Neural progenitor cell (in vitro differentiated cells): ENCODE data around the gene DMAC2L.

Source experiments
- EZH2 ChIP-seq: fragments of 200-600 bp; sonication (generic); IDR thresholded peaks from 2 replicates; pipeline ENCODE4 v1.6.1; 2017; ENCODE audit warnings: antibody characterized with exemption, mild to moderate bottlenecking, moderate library complexity
- TF ChIP-seq, protein P1 (sequence below): fragments of 200-600 bp; sonication (generic); IDR thresholded peaks from 2 replicates; pipeline ENCODE4 v1.5.1; 2017; ENCODE audit warnings: antibody characterized with exemption, mild to moderate bottlenecking

DNA sequence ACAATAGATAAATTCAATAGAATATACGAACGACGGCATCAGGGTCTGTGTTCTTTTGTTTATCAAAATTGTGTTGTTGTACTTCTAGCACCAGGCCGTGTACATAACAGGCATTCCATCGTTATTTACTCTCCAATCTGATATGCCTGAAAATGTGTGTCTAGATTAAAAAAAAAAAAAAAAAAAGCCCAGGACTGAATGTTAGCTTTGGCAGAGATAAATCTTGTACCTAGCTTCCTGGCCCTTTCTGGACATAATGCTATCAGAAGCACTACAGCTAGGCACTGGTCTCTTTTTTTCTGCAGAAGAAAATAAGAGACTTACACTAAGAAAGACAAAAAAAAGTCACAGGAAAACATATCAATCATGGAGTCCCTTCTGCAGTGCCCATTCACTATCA lies 47.5 kb downstream of the DMAC2L start:
- TF ChIP-seq, protein P1, sequence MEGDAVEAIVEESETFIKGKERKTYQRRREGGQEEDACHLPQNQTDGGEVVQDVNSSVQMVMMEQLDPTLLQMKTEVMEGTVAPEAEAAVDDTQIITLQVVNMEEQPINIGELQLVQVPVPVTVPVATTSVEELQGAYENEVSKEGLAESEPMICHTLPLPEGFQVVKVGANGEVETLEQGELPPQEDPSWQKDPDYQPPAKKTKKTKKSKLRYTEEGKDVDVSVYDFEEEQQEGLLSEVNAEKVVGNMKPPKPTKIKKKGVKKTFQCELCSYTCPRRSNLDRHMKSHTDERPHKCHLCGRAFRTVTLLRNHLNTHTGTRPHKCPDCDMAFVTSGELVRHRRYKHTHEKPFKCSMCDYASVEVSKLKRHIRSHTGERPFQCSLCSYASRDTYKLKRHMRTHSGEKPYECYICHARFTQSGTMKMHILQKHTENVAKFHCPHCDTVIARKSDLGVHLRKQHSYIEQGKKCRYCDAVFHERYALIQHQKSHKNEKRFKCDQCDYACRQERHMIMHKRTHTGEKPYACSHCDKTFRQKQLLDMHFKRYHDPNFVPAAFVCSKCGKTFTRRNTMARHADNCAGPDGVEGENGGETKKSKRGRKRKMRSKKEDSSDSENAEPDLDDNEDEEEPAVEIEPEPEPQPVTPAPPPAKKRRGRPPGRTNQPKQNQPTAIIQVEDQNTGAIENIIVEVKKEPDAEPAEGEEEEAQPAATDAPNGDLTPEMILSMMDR: no peak
- TF ChIP-seq EZH2: no peak
